ENCODE results near the gene LIPG.
A peak's percentile ranks its signal among the peaks of the same experiment; 100 is the strongest.
"Not testable (repeated sequence)": the region's sequence is repeated elsewhere in the genome, so short reads cannot be mapped to it uniquely, and the experiment has no call there.

The LIPG gene

DNA sequence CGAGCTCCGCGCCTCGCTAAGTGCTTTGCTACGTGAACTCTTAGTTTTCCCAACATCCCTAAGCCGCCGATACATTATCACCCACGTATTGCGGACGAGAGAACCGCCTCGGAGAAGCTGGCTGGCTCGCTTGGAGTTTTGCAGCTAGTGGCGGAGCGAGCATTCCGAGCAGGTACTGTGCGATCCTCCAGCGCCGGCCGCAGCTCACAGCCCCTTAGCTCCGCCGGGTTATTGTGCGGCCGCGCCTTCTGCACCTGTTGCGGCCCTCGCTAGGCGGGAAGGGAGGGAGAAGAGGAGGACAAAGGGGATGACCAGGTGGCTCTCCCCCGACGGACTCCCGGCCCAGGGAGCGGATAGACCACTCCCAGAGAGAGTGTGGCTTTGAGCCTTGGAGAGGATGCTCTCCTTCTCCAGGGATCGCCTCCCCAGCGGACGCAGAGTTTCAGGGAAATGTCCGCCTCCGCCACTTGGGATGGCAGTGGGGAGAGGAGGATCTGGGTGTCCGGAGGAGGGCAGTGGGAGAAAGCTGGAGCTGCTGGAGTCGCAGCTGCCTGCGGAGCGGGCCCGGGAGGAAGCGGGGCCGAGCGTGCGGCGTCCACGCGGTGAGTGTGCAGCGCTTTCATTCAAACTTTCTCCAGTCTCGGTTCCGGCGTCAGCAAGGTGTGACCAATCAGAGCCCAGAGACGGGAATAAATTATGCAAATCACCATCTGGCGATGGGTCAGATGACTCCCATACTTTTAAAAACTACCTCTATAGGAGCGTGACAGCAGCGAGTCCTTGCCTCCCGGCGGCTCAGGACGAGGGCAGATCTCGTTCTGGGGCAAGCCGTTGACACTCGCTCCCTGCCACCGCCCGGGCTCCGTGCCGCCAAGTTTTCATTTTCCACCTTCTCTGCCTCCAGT, at the start of gene LIPG:
LIPG (plus strand) TSS at position 769 of the 905 bp plus-strand sequence. CDS start 252 bp downstream, outside the sequence.
- peak; percentile 73 for DNase-seq

DNA sequence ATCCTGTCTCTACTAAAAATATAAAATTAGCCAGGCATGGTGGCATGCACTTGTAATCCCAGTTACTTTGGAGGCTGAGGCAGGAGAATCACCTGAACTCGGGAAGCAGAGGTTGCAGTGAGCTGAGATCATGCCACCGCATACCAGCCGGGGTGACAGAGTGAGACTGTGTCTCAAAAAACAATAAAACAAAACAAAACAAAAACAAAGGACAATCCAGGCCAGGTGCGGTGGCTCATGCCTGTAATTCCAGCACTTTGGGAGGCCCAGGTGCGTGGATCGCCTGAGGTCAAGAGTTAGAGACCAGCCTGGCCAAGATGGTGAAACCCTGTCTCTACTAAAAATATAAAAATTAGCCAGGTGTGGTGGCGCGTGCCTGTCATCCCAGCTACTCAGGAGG, 49.0 kb upstream of the LIPG start:
- not testable (repeated sequence) for DNase-seq

- no peak for DNase-seq
Measured at GRCh38 chr18:49514577-49514976, 47.3 kb upstream of the LIPG start.

DNA sequence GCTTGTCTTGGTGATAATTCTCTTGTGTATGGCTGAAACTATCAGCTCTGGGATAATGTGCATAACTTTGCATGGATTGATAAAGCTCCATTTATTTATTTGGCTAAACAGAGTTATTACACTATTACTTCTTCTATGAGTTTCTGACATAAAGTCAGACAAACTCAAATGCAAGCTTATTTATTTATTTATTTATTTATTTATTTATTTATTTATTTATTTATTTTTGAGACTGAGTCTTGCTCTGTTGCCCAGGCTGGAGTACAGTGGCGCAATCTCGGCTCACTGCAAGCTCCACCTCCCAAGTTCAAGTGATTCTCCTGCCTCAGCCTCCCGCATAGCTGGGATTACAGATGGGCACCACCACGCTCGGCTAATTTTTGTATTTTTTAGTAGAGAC, 46.9 kb upstream of the LIPG start:
- not testable (repeated sequence) for DNase-seq

- no peak for DNase-seq
Measured at GRCh38 chr18:49515516-49515915, 46.3 kb upstream of the LIPG start.

DNA sequence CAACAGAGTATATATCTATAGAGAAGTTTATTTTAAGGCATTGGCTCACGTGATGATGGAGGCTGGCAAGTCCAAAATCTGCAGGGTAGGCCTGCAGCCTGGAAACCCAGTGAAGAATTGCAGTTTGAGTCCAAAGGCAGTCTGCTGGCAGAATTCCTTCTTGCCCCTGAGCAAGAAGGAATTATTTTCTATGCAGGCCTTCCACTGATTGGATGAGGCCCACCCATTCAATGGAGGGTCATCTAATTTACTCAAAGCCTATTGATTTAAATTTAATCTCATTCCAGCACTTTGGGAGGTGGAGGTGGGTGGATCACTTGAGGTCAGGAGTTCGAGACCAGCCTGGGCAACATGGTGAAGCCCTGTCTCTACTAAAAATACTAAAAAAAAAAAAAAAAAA, 44.4 kb upstream of the LIPG start:
- no peak for DNase-seq

GRCh38 chr18:49519101-49519971, 42.5 kb upstream of the LIPG start:
- DNase-seq, result peak; percentile 3

DNA sequence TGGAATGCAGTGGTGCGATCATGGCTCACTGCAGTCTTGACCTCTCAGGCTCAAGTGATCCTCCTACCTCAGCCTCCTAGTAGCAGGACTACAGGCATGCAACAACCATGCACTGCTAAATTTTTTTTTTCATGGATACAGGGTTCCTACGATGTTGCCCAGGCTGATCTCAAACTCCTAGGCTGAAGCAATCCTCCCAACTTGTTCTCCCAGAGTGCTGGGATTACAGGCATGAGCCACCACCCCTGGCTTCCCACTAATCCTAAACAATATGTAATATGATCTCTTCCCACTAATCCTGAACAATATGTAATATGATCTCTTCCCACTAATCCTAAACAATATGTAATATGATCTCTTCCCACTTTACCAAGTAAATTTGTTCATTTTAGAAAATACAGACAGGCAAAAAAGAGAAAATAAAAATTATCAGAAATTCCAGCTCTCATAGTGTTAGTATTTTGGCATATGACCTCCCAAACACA, 41.2 kb upstream of the LIPG start:
- peak; percentile 69 for DNase-seq

- peak; percentile 98 for DNase-seq
Measured at GRCh38 chr18:49521216-49521835, 40.5 kb upstream of the LIPG start.

GRCh38 chr18:49523580-49524093, 38.2 kb upstream of the LIPG start:
- not testable (repeated sequence) for DNase-seq

DNA sequence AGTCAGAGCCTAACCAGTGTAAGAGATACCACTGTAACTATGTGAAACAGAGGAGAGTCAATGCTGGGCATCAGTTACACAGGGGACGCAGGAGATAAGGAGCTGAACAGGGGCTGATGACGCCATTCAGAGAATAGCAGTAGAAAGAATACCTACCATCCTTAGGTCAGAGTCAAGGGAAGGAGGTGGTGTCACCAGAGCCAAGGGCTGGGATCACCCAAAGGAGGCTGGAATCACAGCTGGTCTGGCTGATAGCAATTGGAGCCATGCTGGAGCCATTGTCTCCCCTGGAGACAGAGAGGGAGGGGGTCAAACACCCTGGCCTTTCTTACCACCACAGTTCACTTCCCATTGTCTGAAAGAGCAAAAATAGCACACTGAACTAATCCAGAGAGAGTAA, 37.5 kb upstream of the LIPG start:
- DNase-seq, result no peak

GRCh38 chr18:49524951-49525350, 36.9 kb upstream of the LIPG start:
- DNase-seq, result no peak

- DNase-seq, result no peak
Measured at GRCh38 chr18:49525981-49526380, 35.9 kb upstream of the LIPG start.

DNA sequence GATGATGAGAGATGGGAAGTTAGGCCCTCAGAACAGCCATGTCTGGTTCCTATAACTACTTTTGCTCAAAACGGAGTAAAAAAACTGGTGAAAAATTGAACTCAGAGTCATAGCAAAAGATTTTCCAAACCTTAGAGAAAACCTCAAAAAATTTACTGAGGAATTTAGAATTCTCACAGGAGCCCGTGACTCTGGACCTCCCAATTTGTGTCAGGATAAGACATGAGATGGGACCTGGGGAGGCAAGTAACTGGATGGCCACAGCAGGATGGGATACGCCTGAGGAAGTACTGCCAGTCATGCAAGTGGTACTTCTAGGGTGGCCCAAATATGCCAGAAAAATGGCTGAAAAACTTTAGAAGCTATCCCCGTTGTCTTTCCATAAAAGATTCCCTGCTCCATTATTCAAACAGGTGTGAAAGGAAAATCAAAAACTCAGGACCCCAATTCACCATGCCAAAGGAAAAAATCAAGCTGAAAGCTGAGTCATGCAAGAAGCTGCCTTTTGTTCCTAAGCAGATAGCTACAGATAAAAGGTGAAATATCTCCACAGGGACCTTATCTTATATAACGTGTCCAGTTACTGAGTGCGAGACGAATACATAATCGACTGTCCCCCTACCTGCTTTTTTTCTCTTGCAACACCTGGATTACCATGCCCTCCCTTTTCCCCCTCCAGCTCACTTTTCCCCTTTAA, 34.1 kb upstream of the LIPG start:
- no peak for DNase-seq

DNA sequence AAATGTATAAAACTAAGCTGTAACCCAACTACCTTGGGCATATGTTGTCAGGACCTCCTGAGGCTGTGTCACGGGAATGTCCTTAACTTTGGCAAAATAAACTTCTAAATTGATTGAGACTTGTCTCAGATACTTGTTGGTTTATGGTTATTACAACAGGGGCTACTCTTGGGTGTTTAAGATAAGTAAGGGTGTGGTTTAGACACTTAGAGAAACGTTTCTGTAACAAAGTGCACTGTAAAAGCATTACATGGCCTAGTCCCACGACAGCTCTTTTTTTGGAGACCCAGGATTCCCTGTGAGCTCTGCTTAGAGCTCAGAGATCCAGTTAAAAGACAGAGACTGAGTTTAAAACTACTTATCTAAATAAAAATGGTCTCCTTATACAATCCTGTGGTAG, 32.3 kb upstream of the LIPG start:
- no peak for DNase-seq

DNA sequence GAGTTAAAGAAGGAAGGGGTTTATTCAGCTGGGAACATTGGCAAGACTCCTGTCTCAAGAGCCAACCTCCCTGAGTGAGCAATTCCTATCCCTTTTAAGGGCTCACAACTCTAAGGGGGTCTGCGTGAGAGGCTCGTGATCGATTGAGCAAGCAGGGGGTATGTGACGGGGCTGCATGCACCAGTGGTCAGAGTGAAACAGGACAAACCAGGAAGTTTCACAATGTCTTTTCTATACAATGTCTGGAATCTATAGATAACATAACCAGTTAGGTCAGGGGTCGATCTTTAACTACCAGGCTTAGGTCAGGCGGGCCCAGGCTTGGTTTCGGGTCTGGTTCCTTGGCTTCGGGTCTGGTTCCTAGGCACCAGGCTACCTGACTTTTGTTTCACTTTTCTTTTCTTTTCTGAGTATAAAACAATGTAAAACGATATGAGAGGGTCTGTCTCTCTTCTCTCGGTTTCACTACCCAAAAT, 30.1 kb upstream of the LIPG start:
- no peak for DNase-seq

GRCh38 chr18:49534846-49535601, 26.8 kb upstream of the LIPG start:
- no peak for DNase-seq

DNA sequence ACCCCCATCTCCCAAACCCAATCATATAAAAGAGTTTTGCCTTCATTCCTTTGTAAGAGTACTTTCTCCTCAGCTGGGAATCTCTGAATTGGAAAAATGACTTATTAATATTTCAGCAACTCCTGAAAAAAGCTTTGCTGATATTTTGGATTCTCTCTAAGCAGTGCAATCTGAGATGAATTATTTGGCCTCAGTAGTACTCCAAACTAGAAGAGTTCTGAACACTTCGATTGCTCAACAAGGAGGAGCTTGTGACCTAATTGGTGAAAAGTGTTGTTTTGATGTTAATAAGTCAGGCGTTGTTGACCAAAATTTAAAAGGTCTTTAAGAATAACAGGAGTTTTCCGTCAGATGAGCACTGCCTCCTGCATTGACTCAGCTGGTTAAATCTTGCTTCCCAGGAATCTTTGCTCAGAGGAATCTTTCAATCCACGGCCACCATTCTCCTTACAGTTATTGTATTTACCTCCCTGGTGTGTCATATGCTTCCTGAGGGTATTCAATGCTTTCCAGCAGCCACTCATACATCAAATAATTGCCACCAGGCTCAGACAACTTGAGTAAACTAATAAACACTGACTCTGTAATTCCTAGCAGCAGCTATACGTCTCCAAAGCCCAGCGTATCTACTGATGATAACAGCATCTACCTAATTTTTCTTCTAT, 24.5 kb upstream of the LIPG start:
- no peak for DNase-seq

- no peak for DNase-seq
Measured at GRCh38 chr18:49544362-49544761, 17.5 kb upstream of the LIPG start.

DNA sequence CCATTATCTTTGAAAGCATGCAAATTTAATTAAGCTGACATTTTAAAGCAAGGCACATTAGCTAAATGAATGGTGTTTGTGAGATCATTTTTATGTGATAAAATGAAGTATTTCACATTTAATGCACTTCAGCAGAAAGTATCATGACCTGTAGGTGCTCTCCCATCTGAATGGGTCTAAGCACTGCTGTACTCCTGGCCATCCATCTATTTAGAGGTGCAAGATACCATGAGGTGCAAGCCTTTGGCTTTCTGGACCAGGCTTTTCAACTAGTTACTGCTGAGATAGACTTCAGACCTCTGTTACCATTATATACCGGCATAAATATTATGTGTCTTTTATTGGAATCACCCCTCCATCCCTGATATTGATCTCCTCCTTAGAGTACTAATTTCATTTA, 15.6 kb upstream of the LIPG start:
- DNase-seq, result no peak
